Activated naive CD4-positive, alpha-beta T cell treated with anti-CD3 and anti-CD28 coated beads for 36 hours (primary cell): Measurements from ENCODE around the gene TAS1R2. TPM values are rescaled to one million over a fixed set of nuclear protein-coding genes. Genes with fewer than 3 reads are reported as not detected.
"Not testable (repeated sequence)": the region's sequence is repeated elsewhere in the genome, so short reads cannot be mapped to it uniquely, and the experiment has no call there.

Experiments used
- CTCF ChIA-PET: fragments of 350-600 bp; sonication (Branson Sonifier 250); formaldehyde crosslinking; loops from one replicate; lab custom pipeline; 2021; ENCODE audit warnings: antibody characterized with exemption; lab: Charles Lee
- DNase-seq: peaks from one replicate; pipeline ENCODE4 v3.0.0-alpha.2; 2020
- H3K27ac Mint-ChIP-seq: one replicate; pipeline ENCODE4 v1.8.0; 2021; ENCODE audit warnings: mild to moderate bottlenecking, mixed read lengths
- H3K27me3 Mint-ChIP-seq: one replicate; pipeline ENCODE4 v1.8.0; 2021; ENCODE audit warnings: low read depth, mixed read lengths
- H3K36me3 Mint-ChIP-seq: one replicate; pipeline ENCODE4 v1.8.0; 2021; ENCODE audit warnings: low read depth, mixed read lengths
- H3K4me1 Mint-ChIP-seq: one replicate; pipeline ENCODE4 v1.8.0; 2021; ENCODE audit warnings: low read depth, mixed read lengths
- H3K4me3 Mint-ChIP-seq: one replicate; pipeline ENCODE4 v1.8.0; 2021; ENCODE audit warnings: mild to moderate bottlenecking, moderate library complexity, mixed read lengths
- H3K9me3 Mint-ChIP-seq: one replicate; pipeline ENCODE4 v1.8.0; 2021; ENCODE audit warnings: mixed read lengths
- intact Hi-C: fragments of 100-400 bp; cut with micrococcal nuclease; formaldehyde crosslinking; loops from one replicate; pipeline ENCODE4 v1.15.1; 2023
- total RNA-seq, 2 experiments: library from RNA; stranded (reverse); gene quantifications; one replicate each; pipeline ENCODE4 v1.2.3, GENCODE V29; 2021

Gene TAS1R2
- total RNA-seq, 2 experiments from 2014 or later = not detected

DNA sequence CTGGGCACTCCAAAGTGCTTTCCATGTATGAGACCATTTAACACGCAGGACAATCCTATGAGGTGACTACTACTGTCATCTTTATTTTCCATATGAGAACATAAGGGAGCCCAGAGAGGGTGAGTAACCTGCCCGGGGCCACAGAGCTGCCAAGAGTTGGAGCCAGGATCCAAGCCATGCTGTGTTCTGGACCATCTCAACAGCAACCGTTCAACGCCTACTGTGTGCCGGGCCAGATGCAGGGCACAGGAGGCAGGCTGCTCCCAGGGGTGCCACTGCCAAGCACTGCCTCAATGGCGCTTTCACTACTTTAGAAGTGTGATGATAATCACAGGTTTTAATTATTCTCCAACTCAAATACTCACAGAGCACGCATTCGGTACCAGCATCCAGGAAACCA is 39.1 kb upstream of the TAS1R2 start:
- CTCF ChIA-PET = interaction anchor here (0.6 to 1.0 kb wide), 2 partner anchors 15 to 368 kb away, joined by 3 to 4 read pairs; no protein-coding TSS in a partner anchor
- intact Hi-C loops = no loop called here
- Mint-ChIP-seq H3K4me1 (peaks cover 27% of the 10 kb centered on the region), H3K4me3 (no peak overlapping the region), H3K27ac (no peak overlapping the region), H3K36me3 (no peaks in the 10 kb centered on the region), H3K27me3 (no peaks in the 10 kb centered on the region), H3K9me3 (no peaks in the 10 kb centered on the region)
- DNase-seq = no peak

DNA sequence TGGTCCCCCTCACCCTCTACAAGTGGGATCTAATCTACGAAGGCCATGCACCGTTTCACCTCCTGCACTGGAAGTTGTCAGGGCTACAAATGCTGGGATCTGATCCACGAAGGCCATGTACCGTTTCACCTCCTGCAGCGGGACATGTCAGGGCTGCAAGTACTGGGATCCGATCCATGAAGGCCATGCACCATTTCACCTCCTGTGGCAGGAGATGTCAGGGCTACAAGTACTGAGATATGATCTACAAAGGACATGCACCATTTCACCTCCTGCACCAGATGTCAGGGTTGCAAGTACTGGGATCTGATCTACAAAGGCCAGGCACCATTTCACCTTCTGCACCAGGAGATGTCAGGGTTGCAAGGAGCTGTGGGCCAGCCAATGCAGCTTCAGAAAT is 35.9 kb upstream of the TAS1R2 start:
- CTCF ChIA-PET = no interaction called here
- Mint-ChIP-seq H3K9me3 (no peaks in the 10 kb centered on the region), H3K27me3 (no peaks in the 10 kb centered on the region), H3K4me3 (no peak overlapping the region), H3K27ac (no peak overlapping the region), H3K4me1 (peaks cover 7% of the 10 kb centered on the region), H3K36me3 (no peaks in the 10 kb centered on the region)
- intact Hi-C loops = no loop called here
- no peak for DNase-seq

DNA sequence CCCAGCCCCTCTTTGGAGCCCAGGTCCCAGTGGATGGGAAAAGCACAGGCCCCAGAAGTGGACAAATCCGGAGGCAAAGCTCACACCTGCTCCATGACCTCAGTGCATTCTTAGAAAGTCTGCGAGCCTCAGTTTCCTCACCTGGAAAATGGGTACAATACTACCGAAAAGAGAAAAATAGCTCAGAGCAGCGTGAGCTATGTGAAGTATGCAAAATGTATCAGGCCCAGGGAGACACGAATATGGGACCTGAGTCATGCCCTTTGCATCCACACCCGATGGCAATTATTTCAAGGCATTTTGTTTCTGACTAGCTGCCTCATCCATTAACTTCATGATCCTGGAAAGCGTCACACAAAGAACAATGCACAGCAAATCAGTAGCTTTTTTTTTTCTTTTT is 33.7 kb upstream of the TAS1R2 start:
- no peaks in the 10 kb centered on the region for H3K9me3 Mint-ChIP-seq
- H3K27ac Mint-ChIP-seq = no peak overlapping the region
- no peaks in the 10 kb centered on the region for H3K36me3 Mint-ChIP-seq
- H3K4me1 Mint-ChIP-seq = no peaks in the 10 kb centered on the region
- no peaks in the 10 kb centered on the region for H3K27me3 Mint-ChIP-seq
- no peak for DNase-seq
- H3K4me3 Mint-ChIP-seq = no peak overlapping the region
- intact Hi-C loops = no loop called here
- CTCF ChIA-PET = interaction anchor here (0.6 to 4.3 kb wide), 5 partner anchors 9 to 70 kb away, joined by 3 to 23 read pairs (median 6); partner anchors contain the start of gene ALDH4A1

DNA sequence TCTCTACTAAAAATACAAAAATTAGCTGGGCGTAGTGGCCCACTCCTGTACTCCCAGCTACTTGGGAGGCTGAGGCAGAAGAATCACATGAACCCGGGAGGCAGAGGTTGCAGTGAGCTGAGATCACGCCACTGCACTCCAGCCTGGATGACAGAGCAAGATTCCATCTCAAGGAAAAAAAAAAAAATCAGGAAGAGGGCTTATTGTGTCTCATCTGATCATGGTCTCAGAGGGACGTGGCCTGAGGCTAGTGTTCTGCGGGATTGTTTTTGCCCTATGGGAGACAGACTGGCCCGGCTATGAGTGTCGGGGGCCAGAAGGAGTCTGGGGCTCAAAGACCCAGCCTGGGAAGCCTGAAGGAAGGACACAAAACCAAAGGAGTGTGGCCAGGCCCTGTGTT is 32.4 kb upstream of the TAS1R2 start:
- intact Hi-C loops, H3K27ac Mint-ChIP-seq, DNase-seq, H3K27me3 Mint-ChIP-seq, H3K36me3 Mint-ChIP-seq, H3K4me3 Mint-ChIP-seq, H3K4me1 Mint-ChIP-seq, H3K9me3 Mint-ChIP-seq: not testable (repeated sequence)
- CTCF ChIA-PET = interaction anchor here (1.3 to 4.3 kb wide), 2 partner anchors 15 to 21 kb away, joined by 3 to 23 read pairs; no protein-coding TSS in a partner anchor

DNA sequence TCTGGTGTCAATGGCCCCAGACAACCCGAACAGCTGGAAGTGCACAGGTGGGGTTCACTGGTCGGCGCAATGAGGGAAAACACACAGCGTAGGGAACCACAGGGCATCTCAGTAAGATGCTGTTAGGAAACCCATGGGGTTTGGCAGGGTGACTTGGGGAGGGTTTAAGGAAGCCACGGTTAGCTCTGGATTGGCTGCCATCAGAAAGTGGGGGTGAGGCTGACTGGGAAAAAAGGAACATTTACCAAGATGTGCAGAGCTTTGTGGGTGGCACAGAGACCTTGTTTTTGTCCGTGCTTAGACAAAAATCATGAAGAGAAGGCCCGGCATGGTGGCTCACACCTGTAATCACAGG is 31.9 kb upstream of the TAS1R2 start:
- DNase-seq = no peak
- H3K4me1 Mint-ChIP-seq = no peaks in the 10 kb centered on the region
- CTCF ChIA-PET = interaction anchor here (1.3 to 4.3 kb wide), 2 partner anchors 16 to 21 kb away, joined by 3 to 23 read pairs; no protein-coding TSS in a partner anchor
- intact Hi-C loops = no loop called here
- H3K4me3 Mint-ChIP-seq = no peak overlapping the region
- H3K36me3 Mint-ChIP-seq = no peaks in the 10 kb centered on the region
- H3K9me3 Mint-ChIP-seq = no peaks in the 10 kb centered on the region
- H3K27me3 Mint-ChIP-seq = no peaks in the 10 kb centered on the region
- H3K27ac Mint-ChIP-seq = no peak overlapping the region

DNA sequence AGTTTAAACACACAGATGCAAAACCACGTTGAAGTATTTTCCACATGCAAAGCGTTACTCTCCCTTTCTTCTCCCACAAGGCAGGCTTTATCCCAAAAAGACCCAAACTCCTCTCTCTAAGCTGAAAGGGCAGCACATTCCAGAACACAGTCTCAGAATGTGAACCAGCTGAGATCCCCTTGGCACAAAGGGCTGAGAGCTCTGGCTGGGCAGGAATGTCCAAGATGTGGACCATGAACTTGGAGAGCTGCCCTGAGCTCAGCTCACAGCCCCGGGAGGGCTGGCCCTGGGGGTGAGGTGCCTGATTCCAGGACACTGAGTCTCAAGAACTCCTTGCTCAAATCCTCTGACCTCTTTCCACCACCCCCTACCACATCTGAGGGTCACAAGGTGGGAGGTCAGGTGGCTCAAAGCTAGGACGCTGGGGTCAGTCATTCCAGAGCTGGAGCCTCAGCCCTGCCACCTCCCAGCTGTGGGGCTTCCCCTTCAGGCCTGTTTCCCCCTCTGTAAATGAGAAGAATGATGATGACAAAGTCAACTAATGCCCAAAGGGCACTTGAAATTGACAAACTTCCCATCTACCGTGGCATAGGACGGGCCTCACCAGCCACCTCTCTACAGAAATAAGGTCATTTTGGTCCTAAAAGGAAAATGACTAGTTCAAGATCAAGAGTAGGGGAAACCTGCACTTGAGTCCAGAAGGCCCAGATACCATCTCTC is 31.4 kb upstream of the TAS1R2 start:
- intact Hi-C loops = no loop called here
- H3K27me3 Mint-ChIP-seq = no peaks in the 10 kb centered on the region
- CTCF ChIA-PET = interaction anchor here (0.5 to 4.3 kb wide), 3 partner anchors 16 to 273 kb away, joined by 3 to 23 read pairs (median 3); no protein-coding TSS in a partner anchor

DNA sequence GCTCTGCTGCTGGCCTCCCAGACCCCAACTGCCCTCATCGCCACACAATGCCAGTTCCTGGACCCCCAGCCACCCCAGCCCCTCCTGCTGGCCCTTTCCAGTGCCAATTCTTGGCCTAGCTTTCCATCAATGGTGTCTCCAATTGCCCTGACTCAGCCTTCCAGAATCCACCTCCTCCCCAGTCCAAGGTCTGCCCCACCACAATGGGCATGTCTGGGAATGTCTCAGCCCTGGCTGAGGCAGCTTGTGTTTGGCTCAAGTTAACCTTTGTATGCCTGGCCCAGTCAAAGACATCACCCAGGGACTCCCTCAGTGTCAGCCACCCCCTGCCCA is 26.5 kb upstream of the TAS1R2 start:
- no peaks in the 10 kb centered on the region for H3K4me1 Mint-ChIP-seq
- CTCF ChIA-PET = interaction anchor here (1.8 to 2.8 kb wide), 2 partner anchors 17 to 189 kb away, joined by 4 to 13 read pairs; no protein-coding TSS in a partner anchor
- H3K27ac Mint-ChIP-seq = no peak overlapping the region

More for the DNA sequence above, 31.4 kb upstream of the TAS1R2 start:
- no peak for DNase-seq
- H3K4me3 Mint-ChIP-seq = no peak overlapping the region
- H3K4me1 Mint-ChIP-seq = no peaks in the 10 kb centered on the region
- H3K9me3 Mint-ChIP-seq = no peaks in the 10 kb centered on the region
- no peak overlapping the region for H3K27ac Mint-ChIP-seq
- H3K36me3 Mint-ChIP-seq = no peaks in the 10 kb centered on the region

DNA sequence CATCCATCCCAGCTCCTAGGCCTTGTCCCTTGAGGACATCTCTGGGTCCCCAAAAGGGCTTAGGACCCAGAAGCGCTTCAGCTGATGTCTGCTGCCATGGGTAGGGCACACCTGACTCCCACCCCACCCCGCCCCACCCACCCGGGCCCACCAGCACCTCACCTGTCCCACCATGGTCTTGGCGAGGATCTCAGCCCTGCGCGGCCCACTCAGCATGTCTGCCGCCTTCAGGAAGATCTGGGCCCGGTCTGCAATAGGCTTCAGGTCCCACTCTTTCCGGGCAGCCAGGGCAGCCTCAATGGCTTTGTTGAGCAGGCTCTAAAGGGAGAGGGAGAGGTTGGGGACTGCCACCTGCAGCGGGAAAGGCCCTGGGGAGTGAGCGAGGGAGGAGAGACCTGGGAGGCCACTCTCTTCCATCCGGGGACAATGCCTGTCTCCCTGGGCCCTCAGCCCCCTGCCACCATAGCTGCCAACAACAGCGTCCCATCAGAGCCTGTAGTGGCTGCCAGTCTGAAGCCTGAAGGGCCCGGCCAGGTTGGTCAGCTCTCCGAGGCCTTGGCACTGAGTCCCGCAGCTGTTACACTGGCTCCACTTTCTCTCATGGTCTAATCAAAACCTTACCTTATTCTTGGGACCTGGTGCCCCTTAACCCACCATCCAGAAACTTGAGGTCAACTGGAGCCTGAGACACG is 26.0 kb upstream of the TAS1R2 start:
- Mint-ChIP-seq H3K27ac (no peak overlapping the region), H3K9me3 (no peaks in the 10 kb centered on the region), H3K4me3 (no peak overlapping the region), H3K36me3 (no peaks in the 10 kb centered on the region), H3K4me1 (no peaks in the 10 kb centered on the region), H3K27me3 (no peaks in the 10 kb centered on the region)
- intact Hi-C loops = loop anchor here (2.0 kb wide), 2 partner anchors 27 to 355 kb away; no protein-coding TSS in a partner anchor
- no peak for DNase-seq
- CTCF ChIA-PET = interaction anchor here (0.7 to 2.8 kb wide), 9 partner anchors 10 to 355 kb away, joined by 3 to 18 read pairs (median 4); no protein-coding TSS in a partner anchor

More for the DNA sequence above, 26.5 kb upstream of the TAS1R2 start:
- no peak for DNase-seq
- intact Hi-C loops = no loop called here
- no peak overlapping the region for H3K4me3 Mint-ChIP-seq
- H3K9me3 Mint-ChIP-seq = no peaks in the 10 kb centered on the region
- no peaks in the 10 kb centered on the region for H3K27me3 Mint-ChIP-seq
- no peaks in the 10 kb centered on the region for H3K36me3 Mint-ChIP-seq

DNA sequence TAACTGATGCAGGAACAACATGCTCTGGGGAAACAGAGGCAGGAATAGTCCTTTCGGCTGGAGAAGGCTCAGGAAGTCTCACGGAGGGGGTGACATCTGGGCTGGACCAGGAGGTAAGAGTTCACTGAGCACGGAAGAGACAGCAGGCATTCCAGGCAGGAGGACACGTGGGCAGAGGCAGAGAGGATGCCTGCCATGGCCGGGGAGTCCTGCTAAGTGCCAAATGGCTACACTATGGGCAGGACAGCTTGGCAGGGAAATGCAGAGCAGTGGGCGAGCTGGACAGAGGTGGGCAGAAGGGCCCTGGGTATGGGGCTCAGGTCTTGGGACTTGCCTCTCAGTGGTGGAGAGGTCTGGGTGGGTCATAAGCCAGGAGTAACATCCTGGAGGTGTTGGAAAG is 25.3 kb upstream of the TAS1R2 start:
- no peak overlapping the region for H3K4me3 Mint-ChIP-seq
- no peaks in the 10 kb centered on the region for H3K4me1 Mint-ChIP-seq
- intact Hi-C loops = loop anchor here (1.0 to 2.0 kb wide), 3 partner anchors 28 to 356 kb away; no protein-coding TSS in a partner anchor
- no peaks in the 10 kb centered on the region for H3K36me3 Mint-ChIP-seq
- H3K27me3 Mint-ChIP-seq = no peaks in the 10 kb centered on the region
- CTCF ChIA-PET = interaction anchor here (0.7 to 2.8 kb wide), 23 partner anchors 9 to 356 kb away, joined by 3 to 18 read pairs (median 4); no protein-coding TSS in a partner anchor
- H3K27ac Mint-ChIP-seq = no peak overlapping the region
- DNase-seq = no peak
- H3K9me3 Mint-ChIP-seq = no peaks in the 10 kb centered on the region

DNA sequence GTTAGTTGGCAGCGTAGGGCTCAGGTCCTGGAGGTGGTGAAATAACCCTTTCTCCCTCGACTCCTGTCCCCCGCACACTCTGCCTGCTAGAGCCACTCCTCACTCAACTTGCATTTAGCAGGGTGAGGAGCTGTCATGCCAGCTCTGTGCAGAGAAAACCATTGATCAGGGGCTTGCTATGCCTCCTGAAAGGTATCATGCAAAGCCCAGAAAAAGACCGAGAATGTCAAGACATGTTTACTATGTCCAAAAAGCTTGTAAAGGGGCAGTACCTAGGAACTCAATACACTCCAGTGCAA is 24.9 kb upstream of the TAS1R2 start:
- Mint-ChIP-seq H3K27me3 (no peaks in the 10 kb centered on the region), H3K4me3 (no peak overlapping the region), H3K9me3 (no peaks in the 10 kb centered on the region), H3K36me3 (no peaks in the 10 kb centered on the region), H3K27ac (no peak overlapping the region), H3K4me1 (no peaks in the 10 kb centered on the region)
- intact Hi-C loops = loop anchor here (1.0 to 2.0 kb wide), 3 partner anchors 28 to 356 kb away; no protein-coding TSS in a partner anchor
- CTCF ChIA-PET = interaction anchor here (0.7 to 2.8 kb wide), 26 partner anchors 9 to 356 kb away, joined by 3 to 18 read pairs (median 4); no protein-coding TSS in a partner anchor
- no peak for DNase-seq

DNA sequence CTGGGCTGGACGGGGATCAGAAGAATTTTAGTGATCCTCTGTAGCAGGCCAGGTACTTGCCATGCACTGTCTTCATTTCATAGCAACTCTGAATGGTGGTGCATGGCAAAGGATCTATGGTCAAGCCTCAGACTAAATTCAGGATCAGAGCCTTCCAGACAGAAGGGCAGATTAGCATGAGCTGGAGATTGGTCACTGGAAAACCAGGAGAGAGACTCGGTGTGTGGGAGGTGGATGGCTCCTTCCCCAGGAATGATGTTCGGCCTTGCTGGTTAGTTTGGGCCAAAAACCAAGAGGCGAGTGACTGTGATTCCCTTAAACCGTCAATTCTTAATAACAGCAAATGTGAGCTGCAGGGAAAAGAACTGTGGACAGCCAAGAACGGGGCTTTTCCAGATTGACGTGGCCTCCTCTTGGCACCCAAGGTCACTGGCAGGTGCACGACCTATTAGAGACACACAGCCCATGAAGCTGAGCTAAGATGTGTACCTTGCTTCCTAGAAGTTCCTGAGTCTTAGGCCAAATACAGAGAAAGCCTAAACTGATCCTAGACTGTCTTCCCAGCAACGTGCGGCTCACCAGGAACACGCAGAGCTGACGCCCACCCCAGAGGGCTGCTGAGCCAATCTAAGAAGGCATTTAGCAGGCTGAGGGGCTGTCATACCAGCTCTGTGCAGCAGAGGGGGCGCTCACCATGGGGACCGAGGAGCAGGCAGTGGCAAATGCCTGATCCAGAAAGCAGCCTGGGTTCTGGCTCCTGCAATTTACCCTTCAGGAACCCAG is 24.4 kb upstream of the TAS1R2 start:
- CTCF ChIA-PET = interaction anchor here (0.6 to 2.8 kb wide), 25 partner anchors 9 to 553 kb away, joined by 3 to 18 read pairs (median 4); partner anchors contain the start of gene ALDH4A1
- Mint-ChIP-seq H3K27ac (peak overlapping the region; percentile 18), H3K9me3 (no peaks in the 10 kb centered on the region), H3K4me1 (no peaks in the 10 kb centered on the region), H3K36me3 (no peaks in the 10 kb centered on the region), H3K4me3 (no peak overlapping the region), H3K27me3 (no peaks in the 10 kb centered on the region)
- peak; percentile 83 for DNase-seq
- intact Hi-C loops = loop anchor here (1.0 to 2.0 kb wide), 3 partner anchors 29 to 357 kb away; no protein-coding TSS in a partner anchor

DNA sequence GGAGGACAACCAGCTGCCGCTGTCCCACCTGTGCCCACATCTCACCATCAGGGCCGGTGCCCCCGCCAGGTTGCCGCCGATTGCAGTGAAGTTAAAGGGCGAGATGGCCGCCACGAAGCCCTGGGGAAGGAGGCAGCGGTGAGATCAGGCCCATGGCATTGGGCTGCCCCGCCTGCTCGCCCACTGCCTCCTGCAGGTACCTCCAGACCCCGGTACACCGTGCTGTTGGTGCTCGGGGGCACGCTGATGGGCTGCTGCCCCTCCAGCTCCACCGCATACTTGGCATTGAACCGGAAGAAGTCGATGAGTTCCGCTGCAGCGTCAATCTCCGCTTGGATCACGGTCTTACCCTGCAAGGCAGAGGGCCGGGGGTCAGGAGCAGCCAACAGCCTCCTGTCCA is 23.6 kb upstream of the TAS1R2 start:
- CTCF ChIA-PET = interaction anchor here (0.6 to 2.8 kb wide), 11 partner anchors 8 to 553 kb away, joined by 3 to 18 read pairs (median 5); no protein-coding TSS in a partner anchor
- intact Hi-C loops = no loop called here
- Mint-ChIP-seq H3K27me3 (no peaks in the 10 kb centered on the region), H3K9me3 (no peaks in the 10 kb centered on the region), H3K4me1 (no peaks in the 10 kb centered on the region), H3K36me3 (no peaks in the 10 kb centered on the region), H3K27ac (no peak overlapping the region), H3K4me3 (no peak overlapping the region)
- DNase-seq = no peak
